Endothelial cell (in vitro differentiated cells): ENCODE measurements around the gene ING3. TPM values are rescaled to one million over a fixed set of nuclear protein-coding genes. Genes with fewer than 3 reads are reported as not detected.

Source experiments
- DNase-seq: peaks from one replicate; pipeline ENCODE4 v3.0.0; 2021; ENCODE audit warnings: low spot score
- H3K27ac Mint-ChIP-seq: one replicate; pipeline ENCODE4 v1.8.0; 2021; ENCODE audit warnings: mixed read lengths, inconsistent platforms; ENCODE audit not compliant: unreplicated experiment
- H3K27me3 Mint-ChIP-seq: one replicate; pipeline ENCODE4 v1.8.0; 2021; ENCODE audit warnings: mild to moderate bottlenecking, moderate library complexity, mixed read lengths, inconsistent platforms; ENCODE audit not compliant: unreplicated experiment
- H3K36me3 Mint-ChIP-seq: one replicate; pipeline ENCODE4 v1.8.0; 2021; ENCODE audit warnings: mild to moderate bottlenecking, low read depth, mixed read lengths, inconsistent platforms; ENCODE audit not compliant: unreplicated experiment
- H3K4me1 Mint-ChIP-seq: one replicate; pipeline ENCODE4 v1.8.0; 2021; ENCODE audit warnings: mild to moderate bottlenecking, mixed read lengths, inconsistent platforms; ENCODE audit not compliant: unreplicated experiment
- H3K4me3 Mint-ChIP-seq: one replicate; pipeline ENCODE4 v1.8.0; 2021; ENCODE audit warnings: mild to moderate bottlenecking, mixed read lengths, inconsistent platforms; ENCODE audit not compliant: unreplicated experiment
- H3K9me3 Mint-ChIP-seq: one replicate; pipeline ENCODE4 v1.8.0; 2021; ENCODE audit warnings: mixed read lengths, inconsistent platforms; ENCODE audit not compliant: unreplicated experiment
- total RNA-seq: library from RNA; stranded (reverse); fragmentation: NEBNext Ultra II Directional; extraction: Animal tissue kit (Norgen Biotek cat#: 25700); gene quantifications from one replicate; pipeline ENCODE4 v1.2.1, GENCODE V29; 2021; ENCODE audit not compliant: unreplicated experiment
- TF ChIP-seq, protein P1 (sequence below): fragments of 200-600 bp; sonication (generic); IDR thresholded peaks from one replicate; pipeline ENCODE4 v1.5.0; 2021; ENCODE audit warnings: antibody characterized with exemption; ENCODE audit not compliant: unreplicated experiment

ING3 gene
- total RNA-seq, 1 donor from 2014 or later: 15.6 TPM

DNA sequence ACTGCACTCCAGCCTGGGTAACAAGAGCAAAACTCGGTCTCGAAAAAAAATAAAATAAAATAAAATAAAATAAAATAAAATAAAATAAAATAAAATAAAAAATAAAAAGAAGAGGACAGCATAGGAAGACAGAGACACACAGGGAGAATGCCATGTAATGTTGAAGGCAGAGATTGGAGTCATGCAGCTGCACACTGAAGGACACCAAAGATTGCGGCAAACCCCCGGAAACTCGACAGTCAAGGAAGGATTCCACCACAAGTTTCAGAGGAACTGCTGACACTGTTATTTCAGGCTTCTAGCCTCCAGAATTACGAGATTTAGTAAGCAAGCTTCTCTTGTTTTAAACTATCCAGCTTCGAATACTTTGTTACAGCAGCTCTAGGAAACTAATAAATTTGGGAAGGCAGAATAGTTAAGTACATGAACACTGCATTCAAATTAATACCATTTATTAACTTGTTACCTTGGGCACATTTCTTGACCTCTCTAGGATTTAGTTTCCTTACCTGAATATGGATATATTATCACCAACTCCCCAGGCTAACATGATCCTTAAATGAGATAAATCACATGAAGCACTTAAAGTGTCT is 47.4 kb downstream of the ING3 start:
- H3K27ac Mint-ChIP-seq: no peak overlapping the region
- peaks cover 11% of the 10 kb centered on the region for H3K4me1 Mint-ChIP-seq
- no peak for DNase-seq
- TF ChIP-seq, protein P1, sequence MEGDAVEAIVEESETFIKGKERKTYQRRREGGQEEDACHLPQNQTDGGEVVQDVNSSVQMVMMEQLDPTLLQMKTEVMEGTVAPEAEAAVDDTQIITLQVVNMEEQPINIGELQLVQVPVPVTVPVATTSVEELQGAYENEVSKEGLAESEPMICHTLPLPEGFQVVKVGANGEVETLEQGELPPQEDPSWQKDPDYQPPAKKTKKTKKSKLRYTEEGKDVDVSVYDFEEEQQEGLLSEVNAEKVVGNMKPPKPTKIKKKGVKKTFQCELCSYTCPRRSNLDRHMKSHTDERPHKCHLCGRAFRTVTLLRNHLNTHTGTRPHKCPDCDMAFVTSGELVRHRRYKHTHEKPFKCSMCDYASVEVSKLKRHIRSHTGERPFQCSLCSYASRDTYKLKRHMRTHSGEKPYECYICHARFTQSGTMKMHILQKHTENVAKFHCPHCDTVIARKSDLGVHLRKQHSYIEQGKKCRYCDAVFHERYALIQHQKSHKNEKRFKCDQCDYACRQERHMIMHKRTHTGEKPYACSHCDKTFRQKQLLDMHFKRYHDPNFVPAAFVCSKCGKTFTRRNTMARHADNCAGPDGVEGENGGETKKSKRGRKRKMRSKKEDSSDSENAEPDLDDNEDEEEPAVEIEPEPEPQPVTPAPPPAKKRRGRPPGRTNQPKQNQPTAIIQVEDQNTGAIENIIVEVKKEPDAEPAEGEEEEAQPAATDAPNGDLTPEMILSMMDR: no peak
- H3K9me3 Mint-ChIP-seq: no peaks in the 10 kb centered on the region
- no peak overlapping the region for H3K4me3 Mint-ChIP-seq
- H3K27me3 Mint-ChIP-seq: peaks cover 2% of the 10 kb centered on the region
- no peaks in the 10 kb centered on the region for H3K36me3 Mint-ChIP-seq

DNA sequence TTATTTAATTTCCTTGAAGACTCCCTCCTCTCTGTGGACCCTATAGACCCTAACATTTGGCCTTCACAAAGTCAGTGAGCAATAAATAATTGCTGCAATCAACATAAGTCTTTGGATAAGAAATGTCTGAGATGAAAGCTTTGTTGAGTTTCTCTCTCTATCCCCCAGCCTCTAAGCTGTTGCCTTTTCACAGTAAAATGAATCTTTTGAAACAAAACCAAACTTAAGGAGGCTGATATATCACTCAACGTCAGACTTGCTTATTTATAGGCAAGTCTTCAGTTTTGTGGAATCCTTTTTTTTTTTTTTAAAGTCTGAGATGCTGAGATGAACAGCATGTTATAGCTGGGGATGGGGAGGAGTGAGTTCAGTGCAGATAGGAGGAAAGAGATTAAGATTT is 47.9 kb downstream of the ING3 start:
- no peak for DNase-seq
- H3K27ac Mint-ChIP-seq: no peak overlapping the region
- H3K4me1 Mint-ChIP-seq: peaks cover 15% of the 10 kb centered on the region

DNA sequence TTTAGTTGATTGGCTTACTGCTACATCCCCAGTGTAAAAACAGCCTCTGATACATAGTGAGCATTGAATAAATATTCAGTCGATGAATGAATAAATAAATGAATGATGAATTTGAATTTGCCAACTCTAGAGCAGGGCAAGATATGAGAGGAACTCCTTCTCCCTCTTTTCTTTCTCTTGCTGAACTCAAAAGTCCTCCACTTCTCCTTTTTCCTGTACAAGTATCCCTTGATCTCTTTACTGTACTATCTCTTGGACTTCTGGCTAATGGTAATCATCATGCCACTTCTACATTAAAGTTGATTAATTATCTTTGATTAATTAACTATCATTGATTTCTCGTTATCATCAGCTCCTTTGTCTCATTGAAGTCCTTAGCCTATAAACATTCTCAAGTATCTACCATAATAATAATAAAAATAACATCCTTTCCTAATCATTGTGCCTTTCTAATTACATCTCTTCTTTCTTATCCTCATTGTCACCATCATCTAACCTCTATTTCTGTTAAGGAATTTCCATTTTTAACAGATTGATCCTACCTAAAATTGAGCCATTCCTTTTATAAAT is 48.5 kb downstream of the ING3 start:
- no peak overlapping the region for H3K27ac Mint-ChIP-seq
- no peak for DNase-seq
- no peak overlapping the region for H3K4me3 Mint-ChIP-seq
- TF ChIP-seq, protein P1: no peak
- H3K4me1 Mint-ChIP-seq: peaks cover 17% of the 10 kb centered on the region
- no peaks in the 10 kb centered on the region for H3K9me3 Mint-ChIP-seq
- H3K36me3 Mint-ChIP-seq: no peaks in the 10 kb centered on the region
- H3K27me3 Mint-ChIP-seq: peaks cover 2% of the 10 kb centered on the region

More for the DNA sequence above, 47.9 kb downstream of the ING3 start:
- no peaks in the 10 kb centered on the region for H3K36me3 Mint-ChIP-seq
- no peaks in the 10 kb centered on the region for H3K9me3 Mint-ChIP-seq
- TF ChIP-seq, protein P1: no peak
- H3K27me3 Mint-ChIP-seq: peaks cover 2% of the 10 kb centered on the region
- H3K4me3 Mint-ChIP-seq: no peak overlapping the region

DNA sequence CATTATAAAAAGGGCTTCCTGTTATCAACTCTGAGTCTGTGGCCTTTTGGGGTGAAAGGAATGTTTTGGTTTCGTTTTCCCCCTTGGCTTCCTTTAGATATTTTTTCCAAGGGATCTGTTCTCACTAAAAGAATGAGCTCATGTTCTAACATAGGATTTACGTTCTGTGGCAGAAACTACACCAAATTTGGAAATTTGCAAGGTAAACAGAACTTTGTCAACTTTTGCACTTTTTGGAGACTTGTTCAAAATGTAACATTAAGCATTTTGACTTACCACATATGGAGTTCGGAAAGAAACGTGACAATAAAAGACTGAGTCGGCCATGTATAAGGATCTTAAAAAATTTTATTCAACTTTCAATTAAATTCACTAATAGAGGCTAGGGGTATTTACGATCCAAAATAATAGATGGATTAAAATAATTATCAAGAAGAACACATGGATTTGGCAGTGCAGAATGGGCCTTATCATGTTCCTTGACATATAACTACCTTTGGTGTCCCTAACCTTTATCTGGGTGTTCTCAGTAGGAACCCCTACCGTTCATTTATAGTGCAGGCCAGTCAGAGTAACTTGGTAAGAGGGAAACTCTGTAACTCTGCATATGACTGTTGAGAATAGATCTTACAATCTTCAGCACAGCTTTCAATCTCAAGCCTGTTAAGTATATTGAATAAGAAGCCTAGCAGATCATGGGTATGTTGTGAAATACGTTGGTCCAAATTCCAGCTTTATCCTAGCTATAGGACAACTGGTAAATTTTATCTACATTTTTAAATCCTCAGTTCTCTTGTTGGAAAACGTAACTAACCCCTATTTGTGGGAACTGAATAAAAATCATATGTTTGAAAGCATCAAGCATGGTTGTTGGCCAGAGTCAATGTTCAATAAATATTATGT is 49.8 kb downstream of the ING3 start:
- Mint-ChIP-seq H3K4me3 (no peak overlapping the region), H3K27me3 (no peaks in the 10 kb centered on the region), H3K27ac (no peak overlapping the region), H3K36me3 (no peaks in the 10 kb centered on the region), H3K9me3 (no peaks in the 10 kb centered on the region), H3K4me1 (peaks cover 14% of the 10 kb centered on the region)
- TF ChIP-seq, protein P1: no peak
- no peak for DNase-seq
